GM21367 (cell line): Measurements from ENCODE around the gene SLC25A21.
A peak's percentile ranks its signal among the peaks of the same experiment; 100 is the strongest.

Experiments used
- ATAC-seq: cut with Tn5 transposase; IDR thresholded peaks from one replicate; pipeline ENCODE4 v1.9.1; 2021; ENCODE audit not compliant: unreplicated experiment

Gene SLC25A21

DNA sequence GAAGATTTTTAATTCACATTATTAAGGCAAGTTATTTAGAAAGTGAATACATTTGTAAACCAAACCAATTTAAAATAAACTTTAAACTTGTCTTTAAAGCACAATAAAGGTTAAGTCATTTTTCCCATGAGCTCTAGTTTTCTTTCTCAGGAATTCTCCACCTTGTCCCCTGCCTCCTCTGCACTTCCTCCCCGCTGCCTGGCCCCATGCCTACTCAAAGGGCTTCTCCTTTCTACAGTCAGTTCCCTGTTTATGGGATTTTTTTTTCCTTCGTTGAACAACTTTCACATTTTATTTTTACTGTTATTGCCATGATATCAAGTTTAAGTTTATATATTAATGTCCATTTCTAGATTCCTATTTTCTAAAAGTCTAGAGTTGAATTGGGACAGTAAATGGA, 223.0 kb downstream of the SLC25A21 start:
- ATAC-seq, result no peak

- ATAC-seq, result no peak
Measured at GRCh38 chr14:36948157-36948859, 224.1 kb downstream of the SLC25A21 start.

DNA sequence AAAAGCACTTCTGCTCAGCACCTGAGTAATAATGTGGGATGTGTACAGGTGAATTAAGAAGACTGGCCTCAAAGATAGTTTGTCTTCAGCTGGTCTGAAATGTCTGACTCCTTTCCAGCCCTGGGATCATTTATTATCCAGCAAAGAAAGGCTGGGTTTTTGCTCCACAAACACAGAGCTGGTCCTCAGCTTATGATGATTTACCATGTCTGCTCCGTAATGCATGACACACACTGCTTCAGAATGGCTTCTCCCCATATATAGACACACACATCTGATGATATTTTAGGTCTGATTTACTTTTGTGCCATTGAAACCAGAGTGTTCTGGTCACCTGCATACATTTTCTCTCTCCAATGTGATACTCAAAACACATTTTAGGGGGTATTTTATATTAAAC, 225.0 kb downstream of the SLC25A21 start:
- ATAC-seq, result no peak

GRCh38 chr14:36946872-36947271, 225.5 kb downstream of the SLC25A21 start:
- no peak for ATAC-seq

- ATAC-seq, result no peak
Measured at GRCh38 chr14:36944307-36945010, 227.9 kb downstream of the SLC25A21 start.

GRCh38 chr14:36942522-36943245, 229.7 kb downstream of the SLC25A21 start:
- peak; percentile 14 for ATAC-seq

GRCh38 chr14:36941783-36942521, 230.5 kb downstream of the SLC25A21 start:
- ATAC-seq, result peak; percentile 97

DNA sequence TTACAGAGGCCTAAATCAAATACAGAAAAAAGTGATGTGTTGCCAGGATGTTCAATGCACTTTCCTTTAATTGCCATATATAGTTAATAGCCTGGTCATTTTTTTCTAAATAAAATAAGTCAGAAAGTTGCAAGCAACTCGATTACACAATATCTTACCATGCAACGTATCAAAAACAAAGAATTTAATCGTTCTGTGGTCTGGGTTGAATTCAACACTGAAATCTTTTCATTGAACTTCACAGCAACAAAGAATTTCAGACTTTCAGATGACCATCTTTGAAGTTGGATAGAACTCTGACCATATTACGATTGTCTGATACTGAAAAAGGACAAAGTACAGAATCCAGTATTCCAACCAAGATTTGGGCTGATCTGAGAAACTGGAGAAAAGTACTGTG, 231.9 kb downstream of the SLC25A21 start:
- ATAC-seq, result no peak

GRCh38 chr14:36939265-36939664, 233.1 kb downstream of the SLC25A21 start:
- no peak for ATAC-seq

DNA sequence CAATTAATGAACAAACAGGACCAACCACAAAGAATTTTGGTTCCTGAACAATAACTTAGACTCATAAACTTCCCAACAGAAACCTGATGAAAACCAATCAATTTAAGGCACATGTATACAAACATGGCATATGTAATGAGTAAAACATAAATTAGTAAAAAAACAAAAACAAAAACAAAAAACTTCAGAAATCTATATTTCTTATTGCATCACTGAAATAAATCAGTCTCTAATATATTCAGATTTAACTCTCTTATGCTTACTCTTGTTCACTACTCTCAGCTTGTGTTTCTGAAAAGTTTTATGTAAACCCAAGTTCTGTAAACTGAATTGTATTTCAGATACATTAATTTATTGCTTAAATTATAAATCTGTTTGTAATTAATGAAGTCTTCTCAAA, 233.7 kb downstream of the SLC25A21 start:
- ATAC-seq, result no peak

- ATAC-seq, result no peak
Measured at GRCh38 chr14:36935976-36936678, 236.3 kb downstream of the SLC25A21 start.

GRCh38 chr14:36934304-36934703, 238.1 kb downstream of the SLC25A21 start:
- ATAC-seq, result no peak

- no peak for ATAC-seq
Measured at GRCh38 chr14:36931791-36932190, 240.6 kb downstream of the SLC25A21 start.

DNA sequence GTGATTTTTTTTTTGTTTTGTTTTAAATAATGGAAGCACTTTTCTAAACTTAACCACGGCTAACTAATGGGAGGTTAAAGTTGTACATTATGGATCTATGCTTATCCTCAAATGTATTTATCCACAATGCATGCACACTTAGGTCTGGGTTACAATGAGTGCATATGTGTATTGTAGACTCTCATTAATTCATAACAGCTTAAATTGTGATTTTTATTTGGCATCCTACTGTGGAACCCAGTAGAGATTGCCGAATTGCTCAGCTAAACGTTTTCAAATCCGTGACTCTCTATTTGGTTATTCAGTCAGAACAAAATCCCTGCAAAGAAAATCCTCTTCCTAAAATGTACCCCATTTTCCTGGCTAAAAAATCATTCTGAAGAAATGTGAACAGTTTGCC, 244.0 kb downstream of the SLC25A21 start:
- no peak for ATAC-seq

DNA sequence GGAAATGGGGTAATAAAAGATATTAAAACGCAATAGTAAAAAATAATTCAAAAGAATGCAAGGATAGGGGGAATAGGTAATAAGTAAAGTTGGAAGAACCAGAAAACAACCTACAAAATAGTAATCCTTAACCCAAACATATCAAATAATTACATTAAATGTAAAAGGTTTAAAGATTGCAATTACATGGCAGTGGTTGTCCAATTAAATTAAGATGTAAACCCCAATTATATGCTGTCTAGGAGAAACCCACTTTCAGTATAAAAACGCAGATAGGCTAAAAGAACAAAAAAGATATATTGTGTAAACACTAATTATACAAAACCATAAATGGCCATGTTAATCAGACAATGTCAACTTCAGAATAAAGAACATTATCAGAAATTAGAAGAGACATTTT, 247.3 kb downstream of the SLC25A21 start:
- ATAC-seq, result no peak

- no peak for ATAC-seq
Measured at GRCh38 chr14:36916668-36917067, 255.7 kb downstream of the SLC25A21 start.

DNA sequence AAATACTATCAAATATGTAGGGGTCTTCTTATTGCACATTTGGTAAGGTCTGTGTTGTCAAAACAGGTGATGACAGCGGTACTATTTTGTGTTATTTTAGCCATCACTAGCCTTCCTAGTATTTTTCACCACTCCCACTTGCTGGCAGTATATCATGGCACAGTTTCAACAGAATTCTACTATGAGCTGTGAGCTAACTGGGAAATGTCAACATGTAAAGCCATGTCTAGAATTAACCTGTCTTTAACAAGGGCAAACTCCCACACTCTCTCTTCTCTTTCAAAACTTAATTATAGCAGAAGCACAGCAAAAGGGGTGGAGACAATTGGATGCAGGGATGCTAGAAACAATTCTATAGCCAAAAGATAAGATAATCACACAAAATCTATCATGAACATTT, 257.3 kb downstream of the SLC25A21 start:
- ATAC-seq, result no peak

DNA sequence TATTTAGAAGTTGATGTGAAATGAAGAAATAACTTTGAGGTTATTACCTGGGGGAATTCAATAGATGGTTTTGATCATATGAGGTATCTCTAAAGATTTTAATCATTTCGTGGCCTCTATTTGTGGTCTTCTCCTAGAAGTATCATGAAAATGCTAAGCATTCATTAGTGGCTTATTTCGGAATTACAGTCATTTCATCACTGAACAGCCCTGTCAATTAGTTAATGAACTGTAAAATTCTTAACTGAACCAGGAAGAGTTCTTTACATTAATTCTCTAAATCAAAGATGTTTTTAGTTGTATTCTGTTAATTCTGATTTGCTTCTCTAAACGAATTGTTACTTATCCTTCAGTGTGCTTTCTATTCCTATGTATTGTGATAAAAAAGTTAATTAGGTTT, 261.8 kb downstream of the SLC25A21 start:
- ATAC-seq, result no peak

GRCh38 chr14:36905272-36905888, 267.0 kb downstream of the SLC25A21 start:
- ATAC-seq, result no peak

- no peak for ATAC-seq
Measured at GRCh38 chr14:36901861-36902260, 270.5 kb downstream of the SLC25A21 start.
